ENCODE data around the gene ATP2A1.

ATP2A1 gene

DNA sequence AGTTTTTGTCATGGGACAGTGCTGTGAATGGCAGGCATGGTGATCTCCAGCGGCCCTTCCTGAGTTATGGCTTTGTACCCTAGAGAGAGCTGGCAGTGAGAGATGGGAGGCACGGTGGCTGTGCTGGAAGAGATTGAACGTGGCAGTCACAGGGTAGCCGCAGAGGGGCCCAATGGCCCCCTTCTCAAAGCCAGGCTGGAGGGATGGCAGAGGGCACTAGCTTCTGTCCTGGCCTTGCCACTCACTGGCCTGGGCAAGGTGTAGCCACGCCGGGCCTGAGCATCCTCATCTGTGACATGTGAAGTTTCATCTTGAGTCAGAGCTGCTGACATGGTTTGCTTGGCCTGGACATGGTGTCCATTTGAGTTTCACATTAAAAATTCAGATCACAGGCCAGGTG lies 3.9 kb upstream of the ATP2A1 start:
- peaks cover 24% of the 10 kb centered on the region; the same call in 1 of the 2 replicates for H3K36me3 ChIP-seq (ENCODE audit: insufficient read depth, low read length)
- peaks cover 8% of the 10 kb centered on the region for H4K20me1 ChIP-seq (ENCODE audit: insufficient read depth, low read length, poor library complexity, severe bottlenecking)
- no peak overlapping the region for H3K4me2 ChIP-seq (ENCODE audit: low read depth, low read length, poor library complexity, severe bottlenecking)
- H3K4me1 ChIP-seq (ENCODE audit: insufficient read depth, low read length, poor library complexity, severe bottlenecking), result peaks cover 9% of the 10 kb centered on the region
- TF ChIP-seq, protein P1, sequence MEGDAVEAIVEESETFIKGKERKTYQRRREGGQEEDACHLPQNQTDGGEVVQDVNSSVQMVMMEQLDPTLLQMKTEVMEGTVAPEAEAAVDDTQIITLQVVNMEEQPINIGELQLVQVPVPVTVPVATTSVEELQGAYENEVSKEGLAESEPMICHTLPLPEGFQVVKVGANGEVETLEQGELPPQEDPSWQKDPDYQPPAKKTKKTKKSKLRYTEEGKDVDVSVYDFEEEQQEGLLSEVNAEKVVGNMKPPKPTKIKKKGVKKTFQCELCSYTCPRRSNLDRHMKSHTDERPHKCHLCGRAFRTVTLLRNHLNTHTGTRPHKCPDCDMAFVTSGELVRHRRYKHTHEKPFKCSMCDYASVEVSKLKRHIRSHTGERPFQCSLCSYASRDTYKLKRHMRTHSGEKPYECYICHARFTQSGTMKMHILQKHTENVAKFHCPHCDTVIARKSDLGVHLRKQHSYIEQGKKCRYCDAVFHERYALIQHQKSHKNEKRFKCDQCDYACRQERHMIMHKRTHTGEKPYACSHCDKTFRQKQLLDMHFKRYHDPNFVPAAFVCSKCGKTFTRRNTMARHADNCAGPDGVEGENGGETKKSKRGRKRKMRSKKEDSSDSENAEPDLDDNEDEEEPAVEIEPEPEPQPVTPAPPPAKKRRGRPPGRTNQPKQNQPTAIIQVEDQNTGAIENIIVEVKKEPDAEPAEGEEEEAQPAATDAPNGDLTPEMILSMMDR (conservative IDR thresholded peaks at IDR 0.05; ENCODE audit: low read length), result no peak
- TF ChIP-seq EZH2phosphoT487 (IDR thresholded peaks at IDR 0.05; ENCODE audit: borderline replicate concordance), result no peak
- no peaks in the 10 kb centered on the region for H3K9me2 ChIP-seq (replicated peaks; ENCODE audit: low read depth, low read length)
- no peak overlapping the region for H2AFZ ChIP-seq (ENCODE audit: low read length)
- H3K9me3 ChIP-seq (ENCODE audit: insufficient read depth, low read depth, low read length), result no peaks in the 10 kb centered on the region
- H3F3A ChIP-seq (ENCODE audit: low read depth), result no peaks in the 10 kb centered on the region; the same call in 1 of the 2 replicates
- H3K4me3 ChIP-seq (ENCODE audit: low read length, poor library complexity, severe bottlenecking), result no peak overlapping the region
- H3K27me3 ChIP-seq (ENCODE audit: insufficient read depth, low read length, poor library complexity, severe bottlenecking), result no peaks in the 10 kb centered on the region
- peaks cover 13% of the 10 kb centered on the region for H3K79me2 ChIP-seq (ENCODE audit: insufficient read depth, low read length)
- no peak overlapping the region for H3K9ac ChIP-seq (ENCODE audit: low read depth, low read length, poor library complexity, severe bottlenecking)

DNA sequence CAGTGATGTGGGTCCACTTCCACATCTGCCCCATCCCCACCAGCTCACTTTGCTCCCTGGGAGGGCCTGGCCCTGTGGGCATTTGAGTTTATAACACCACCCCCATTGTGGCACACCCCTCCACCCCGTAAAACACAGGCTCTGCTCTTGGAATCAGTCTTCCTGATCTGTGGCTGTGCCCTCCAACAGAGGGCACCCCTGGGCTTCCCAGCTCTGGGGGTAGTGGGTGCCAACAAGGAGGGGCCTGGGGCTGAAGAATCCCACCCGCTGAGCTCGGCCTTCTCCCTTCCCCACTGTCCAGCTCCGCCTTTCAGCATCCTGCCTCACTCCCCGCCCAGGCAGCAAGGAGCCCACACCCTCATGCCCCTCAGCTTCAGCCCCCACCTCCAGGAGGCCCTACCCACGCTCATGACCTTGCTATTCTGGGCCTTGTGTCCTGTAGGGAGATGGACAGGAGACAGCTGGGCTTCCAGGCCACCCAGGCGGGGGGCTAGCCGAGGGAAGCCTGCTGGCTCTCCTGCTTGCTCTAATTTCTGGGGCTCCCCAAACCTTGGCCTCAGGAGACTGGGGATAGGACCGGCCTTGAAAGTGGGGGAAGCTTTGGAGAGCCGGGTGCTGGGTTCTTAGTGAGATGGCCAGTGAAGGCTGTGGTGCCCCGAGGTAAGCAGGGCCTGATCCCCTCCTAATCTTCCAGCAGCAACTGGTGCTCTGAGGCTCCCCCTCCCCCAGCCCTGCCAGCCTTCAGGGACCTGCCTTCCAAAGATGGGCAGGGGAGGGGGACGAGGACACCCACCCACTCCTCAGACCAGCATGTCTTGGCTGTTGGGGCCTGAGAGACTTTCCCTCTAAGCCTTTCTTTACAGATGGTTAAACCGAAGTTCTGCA lies 2.9 kb upstream of the ATP2A1 start:
- no peak for TF ChIP-seq EZH2phosphoT487 (IDR thresholded peaks at IDR 0.05; ENCODE audit: borderline replicate concordance)
- TF ChIP-seq, protein P1 (conservative IDR thresholded peaks at IDR 0.05; ENCODE audit: low read length), result 0 out of 2 replicates have a peak, but pooled peaks have one; percentile 20
- no peak overlapping the region for H3K9ac ChIP-seq (ENCODE audit: low read depth, low read length, poor library complexity, severe bottlenecking)
- H3K36me3 ChIP-seq (ENCODE audit: insufficient read depth, low read length), result peaks cover 14% of the 10 kb centered on the region; the same call in 1 of the 2 replicates
- H3K79me2 ChIP-seq (ENCODE audit: insufficient read depth, low read length), result peaks cover 14% of the 10 kb centered on the region
- no peaks in the 10 kb centered on the region for H3K27me3 ChIP-seq (ENCODE audit: insufficient read depth, low read length, poor library complexity, severe bottlenecking)
- no peaks in the 10 kb centered on the region for H3K9me3 ChIP-seq (ENCODE audit: insufficient read depth, low read depth, low read length)
- H4K20me1 ChIP-seq (ENCODE audit: insufficient read depth, low read length, poor library complexity, severe bottlenecking), result peaks cover 8% of the 10 kb centered on the region
- peaks cover 14% of the 10 kb centered on the region for H3K4me1 ChIP-seq (ENCODE audit: insufficient read depth, low read length, poor library complexity, severe bottlenecking)
- H2AFZ ChIP-seq (ENCODE audit: low read length), result no peak overlapping the region
- H3K4me3 ChIP-seq (ENCODE audit: low read length, poor library complexity, severe bottlenecking), result no peak overlapping the region
- no peaks in the 10 kb centered on the region; the same call in 1 of the 2 replicates for H3F3A ChIP-seq (ENCODE audit: low read depth)
- H3K9me2 ChIP-seq (replicated peaks; ENCODE audit: low read depth, low read length), result no peaks in the 10 kb centered on the region
- H3K4me2 ChIP-seq (ENCODE audit: low read depth, low read length, poor library complexity, severe bottlenecking), result no peak overlapping the region

DNA sequence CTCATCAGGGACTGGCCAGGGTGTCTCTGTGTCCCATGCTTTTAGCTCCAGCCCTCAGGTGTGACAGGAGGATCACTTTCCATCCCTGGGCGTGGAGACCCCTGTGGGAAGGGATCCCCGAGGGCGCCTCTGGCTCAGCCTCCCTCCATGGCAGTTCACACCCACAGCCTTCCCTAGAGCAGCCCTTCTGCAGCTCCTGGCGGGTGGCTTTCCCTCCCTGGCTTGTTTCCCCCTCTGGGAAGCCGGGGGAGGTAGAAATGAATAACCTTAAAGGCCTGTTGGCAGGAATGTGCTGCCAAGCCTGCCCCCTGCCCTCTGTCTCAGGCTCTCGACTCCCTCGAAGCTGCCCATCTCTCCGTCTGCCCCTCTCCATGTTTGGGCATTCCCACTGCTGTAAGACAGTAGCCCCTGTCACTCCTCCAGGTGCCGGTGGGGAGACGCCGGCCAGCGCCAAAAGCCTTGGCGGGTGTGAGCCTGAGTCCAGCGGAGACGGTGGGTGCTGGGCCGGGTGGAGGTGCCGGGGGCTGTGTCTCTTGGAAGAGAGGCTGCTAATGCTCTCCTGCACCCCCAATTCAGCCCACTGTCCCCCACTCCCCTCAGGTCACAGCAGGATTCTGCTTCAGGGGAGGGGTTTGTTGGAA lies 2.1 kb upstream of the ATP2A1 start:
- Histone ChIP-seq H3K27me3 (ENCODE audit: insufficient read depth, low read length, poor library complexity, severe bottlenecking) (no peaks in the 10 kb centered on the region), H3F3A (ENCODE audit: low read depth) (no peaks in the 10 kb centered on the region; the same call in 1 of the 2 replicates), H2AFZ (ENCODE audit: low read length) (no peak overlapping the region), H3K79me2 (ENCODE audit: insufficient read depth, low read length) (peaks cover 14% of the 10 kb centered on the region), H3K4me1 (ENCODE audit: insufficient read depth, low read length, poor library complexity, severe bottlenecking) (peaks cover 14% of the 10 kb centered on the region), H3K4me3 (ENCODE audit: low read length, poor library complexity, severe bottlenecking) (no peak overlapping the region), H3K9me3 (ENCODE audit: insufficient read depth, low read depth, low read length) (no peaks in the 10 kb centered on the region), H3K36me3 (ENCODE audit: insufficient read depth, low read length) (peaks cover 9% of the 10 kb centered on the region; the same call in 1 of the 2 replicates), H3K4me2 (ENCODE audit: low read depth, low read length, poor library complexity, severe bottlenecking) (no peak overlapping the region), H4K20me1 (ENCODE audit: insufficient read depth, low read length, poor library complexity, severe bottlenecking) (peaks cover 8% of the 10 kb centered on the region), H3K9ac (ENCODE audit: low read depth, low read length, poor library complexity, severe bottlenecking) (no peak overlapping the region), H3K9me2 (replicated peaks; ENCODE audit: low read depth, low read length) (no peaks in the 10 kb centered on the region)
- TF ChIP-seq, protein P1 (conservative IDR thresholded peaks at IDR 0.05; ENCODE audit: low read length), result no peak
- TF ChIP-seq EZH2phosphoT487 (IDR thresholded peaks at IDR 0.05; ENCODE audit: borderline replicate concordance), result no peak

Measured in Loucy (cell line).